HG03521 (cell line): ENCODE data around the gene IPO7.
"Not testable (repeated sequence)": the region's sequence is repeated elsewhere in the genome, so short reads cannot be mapped to it uniquely, and the experiment has no call there.

Experiments used
- ATAC-seq: cut with Tn5 transposase; IDR thresholded peaks from one replicate; pipeline ENCODE4 v1.9.1; 2021; ENCODE audit warnings: mild to moderate bottlenecking, moderate library complexity; ENCODE audit not compliant: unreplicated experiment

Gene IPO7

DNA sequence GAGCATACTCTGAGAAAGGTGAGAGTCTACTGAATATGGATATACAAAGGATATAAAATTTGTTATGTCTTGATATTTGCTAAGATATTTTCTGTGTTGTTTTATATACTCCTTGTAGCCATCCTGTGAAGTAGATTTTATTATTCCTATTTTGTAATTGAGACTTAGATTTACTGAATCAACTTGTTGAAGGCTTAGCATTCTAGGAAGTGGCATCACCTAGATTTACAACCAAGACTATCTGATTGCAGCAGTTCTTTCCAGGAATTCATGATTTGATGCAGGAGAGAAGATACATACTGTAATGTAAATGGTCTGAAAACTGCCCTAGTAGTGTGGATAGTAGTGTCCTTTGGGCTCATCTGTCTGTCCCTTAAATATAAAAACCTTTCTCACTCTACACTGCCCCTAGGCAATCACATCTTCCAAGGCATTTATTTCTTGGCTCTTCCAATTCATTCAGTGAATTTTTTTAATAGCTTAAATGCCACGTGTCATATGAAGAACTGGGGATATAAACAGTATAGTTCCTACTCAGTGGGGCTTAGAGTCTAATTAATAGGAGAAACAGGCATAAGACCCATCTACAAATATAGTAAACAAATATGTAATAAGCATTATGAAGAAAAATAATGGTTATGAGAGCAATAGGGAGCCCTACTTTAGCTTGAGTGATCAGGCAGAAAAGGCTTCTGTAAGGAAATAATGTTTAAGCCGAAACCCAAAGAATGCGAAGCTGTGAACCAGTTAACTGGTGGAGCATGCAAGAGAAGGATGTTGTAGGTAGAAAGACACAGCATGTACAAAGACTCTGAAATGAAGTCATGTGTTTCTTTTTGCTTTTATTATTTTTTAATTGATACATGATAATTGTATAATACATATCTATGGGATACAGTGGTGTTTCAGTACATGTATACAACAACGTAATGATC is 13.6 kb downstream of the IPO7 start:
- no peak for ATAC-seq

DNA sequence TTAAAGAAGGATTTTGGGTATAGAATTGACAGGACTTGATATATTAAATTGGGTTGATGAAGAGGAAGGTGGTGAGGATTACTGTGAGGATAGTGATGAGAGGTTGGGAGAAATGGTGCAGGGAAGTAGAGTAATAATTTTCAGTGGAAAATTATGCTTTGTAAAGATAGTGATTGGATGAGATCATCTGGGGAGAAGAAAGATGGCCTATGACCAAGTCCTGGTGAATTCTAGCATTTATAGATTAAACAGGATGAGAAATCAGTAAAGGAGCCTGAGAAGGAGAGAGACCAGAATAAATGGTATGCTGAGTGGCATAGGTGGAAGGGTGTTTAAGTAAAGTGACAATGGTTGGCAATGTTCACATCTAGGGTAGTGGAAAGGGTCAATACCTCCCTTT is 15.0 kb downstream of the IPO7 start:
- ATAC-seq, result no peak

DNA sequence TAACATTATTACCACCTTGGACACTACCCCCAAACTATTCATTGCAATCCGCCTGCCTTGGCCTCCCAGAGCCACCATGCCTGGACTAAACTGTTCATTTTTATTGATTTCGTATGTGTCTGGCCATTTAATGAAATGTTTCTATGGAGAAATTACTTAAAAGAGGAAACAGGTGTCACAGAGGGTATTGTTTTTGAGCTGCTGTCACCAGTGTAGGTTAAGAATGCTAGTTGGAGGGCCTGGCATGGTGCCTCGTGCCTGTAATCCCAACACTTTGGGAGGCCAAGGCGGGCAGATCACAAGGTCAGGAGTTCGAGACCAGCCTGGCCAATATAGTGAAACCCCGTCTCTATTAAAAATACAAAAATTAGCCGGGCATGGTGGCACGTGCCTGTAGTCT is 17.4 kb downstream of the IPO7 start:
- not testable (repeated sequence) for ATAC-seq

DNA sequence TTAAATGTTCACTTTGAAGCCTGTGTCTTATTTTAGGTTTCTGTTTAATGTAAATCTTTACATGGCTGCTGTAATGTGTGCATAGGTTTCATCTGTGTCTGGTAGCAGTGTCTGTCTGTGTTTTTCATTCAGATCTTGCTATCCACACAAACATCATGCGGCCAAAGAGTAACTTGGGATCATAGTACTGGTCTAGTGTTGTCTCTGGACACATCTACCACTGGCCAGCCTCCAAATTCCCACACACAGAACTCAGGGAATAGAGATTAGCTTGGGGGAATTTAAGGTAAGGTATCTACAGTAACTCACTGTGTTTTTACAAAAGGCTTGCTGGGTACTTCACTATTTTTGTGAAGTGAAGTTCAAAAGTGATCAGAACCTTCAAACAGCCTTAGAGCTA is 44.3 kb downstream of the IPO7 start:
- no peak for ATAC-seq

DNA sequence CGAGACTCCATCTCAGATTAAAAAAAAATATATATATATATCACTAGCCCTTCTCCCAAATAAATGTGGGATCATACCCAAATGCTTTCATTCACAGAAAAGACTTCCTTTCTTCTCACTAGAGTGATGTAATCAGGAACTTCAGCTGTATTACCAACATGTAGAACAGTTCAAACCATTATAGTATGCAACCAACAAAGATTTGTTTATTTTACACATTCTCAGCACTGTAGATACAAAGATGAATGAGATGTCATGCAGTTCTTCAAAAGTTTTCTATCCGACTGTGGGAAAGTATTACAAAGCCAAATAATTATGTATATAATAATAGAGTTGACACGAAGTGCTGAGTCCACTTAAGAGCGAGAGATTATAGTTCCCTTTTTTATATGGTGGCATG is 54.2 kb downstream of the IPO7 start:
- no peak for ATAC-seq

DNA sequence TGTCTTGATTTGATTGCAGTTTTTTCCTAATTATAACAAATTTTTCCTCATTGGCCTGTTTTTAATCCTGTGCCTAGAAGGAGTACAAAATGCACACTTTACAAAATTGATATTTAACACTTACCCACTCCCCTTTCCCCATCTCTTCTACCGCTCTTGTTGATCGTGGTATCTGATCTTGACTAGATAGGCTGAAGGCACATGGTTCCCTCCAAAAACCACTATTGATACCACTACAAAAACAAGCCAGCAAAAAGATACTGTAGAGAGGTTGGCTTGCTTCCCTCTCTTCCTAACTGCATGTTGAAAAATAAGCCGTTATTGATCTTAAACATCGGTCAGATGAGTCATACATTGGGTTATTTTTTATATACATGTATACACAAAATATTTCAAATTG is 61.8 kb downstream of the IPO7 start:
- ATAC-seq, result no peak

DNA sequence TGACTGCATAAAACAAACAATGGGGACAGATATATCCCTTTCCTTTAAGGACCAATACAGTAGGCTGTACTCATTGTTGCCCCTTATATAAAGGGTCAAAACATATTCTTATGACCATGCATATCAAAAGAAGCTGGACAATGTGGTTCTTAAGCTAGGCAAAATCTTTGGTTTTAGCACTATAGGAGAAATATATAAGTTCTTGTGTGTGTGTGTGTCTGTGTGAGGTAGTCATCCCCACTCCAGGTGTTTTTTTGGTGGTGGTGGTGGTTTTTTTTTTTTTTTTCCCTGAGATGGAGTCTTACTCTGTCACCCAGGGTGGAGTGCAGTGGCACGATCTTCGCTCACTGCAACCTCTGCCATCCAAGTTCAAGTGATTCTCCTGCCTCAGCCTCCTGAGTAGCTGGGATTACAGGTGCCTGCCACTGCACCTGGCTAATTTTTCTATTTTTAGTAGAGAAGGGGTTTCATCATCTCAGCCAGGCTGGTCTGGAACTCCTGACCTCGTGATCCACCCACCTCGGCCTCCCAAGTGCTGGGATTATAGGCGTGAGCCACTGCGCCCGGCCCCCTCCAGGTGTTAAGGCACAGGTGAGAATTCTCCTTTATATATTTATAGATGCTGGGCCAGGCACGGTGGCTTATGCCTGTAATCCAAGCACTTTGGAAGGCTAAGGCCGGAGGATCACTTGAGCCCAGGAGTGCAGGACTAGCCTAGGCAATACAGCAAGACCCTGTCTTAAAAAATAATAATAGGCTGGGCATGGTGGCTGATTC is 64.3 kb downstream of the IPO7 start:
- no peak for ATAC-seq

DNA sequence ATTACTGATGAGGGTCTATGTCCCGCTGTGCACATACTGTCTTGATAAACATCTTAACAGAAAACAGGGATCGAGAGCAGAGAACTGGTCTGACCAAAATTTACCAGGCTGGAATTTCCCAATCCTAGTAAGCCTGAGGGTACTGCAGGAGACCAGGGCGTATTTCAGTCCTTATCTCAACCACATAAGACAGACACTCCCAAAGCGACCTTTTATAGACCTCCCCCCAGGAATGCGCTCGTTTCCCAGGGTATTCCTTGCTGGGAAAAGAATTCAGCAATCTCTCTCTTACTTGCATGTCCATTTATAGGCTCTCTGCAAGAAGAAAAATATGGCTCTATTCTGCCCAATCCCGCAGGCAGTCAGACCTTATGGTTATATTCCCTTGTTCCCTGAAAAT is 67.6 kb downstream of the IPO7 start:
- ATAC-seq, result not testable (repeated sequence)

DNA sequence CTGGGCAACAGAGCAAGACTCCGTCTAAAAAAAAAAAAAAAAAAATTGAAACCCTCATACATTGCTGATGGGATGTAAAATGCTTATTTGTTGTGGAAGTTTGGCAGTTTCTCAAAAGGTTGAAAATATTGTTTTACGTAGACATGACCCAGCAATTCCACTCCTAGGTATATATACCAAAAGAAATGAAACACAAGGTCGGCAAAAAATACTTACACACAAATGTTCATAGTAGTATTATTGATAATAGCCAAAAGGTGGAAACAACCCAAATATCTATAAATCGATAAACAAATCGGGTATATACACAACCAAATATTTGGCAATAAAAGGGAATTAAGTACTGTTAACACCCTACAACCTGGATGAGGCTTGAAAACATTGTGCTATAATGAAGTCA is 71.3 kb downstream of the IPO7 start:
- ATAC-seq, result no peak

DNA sequence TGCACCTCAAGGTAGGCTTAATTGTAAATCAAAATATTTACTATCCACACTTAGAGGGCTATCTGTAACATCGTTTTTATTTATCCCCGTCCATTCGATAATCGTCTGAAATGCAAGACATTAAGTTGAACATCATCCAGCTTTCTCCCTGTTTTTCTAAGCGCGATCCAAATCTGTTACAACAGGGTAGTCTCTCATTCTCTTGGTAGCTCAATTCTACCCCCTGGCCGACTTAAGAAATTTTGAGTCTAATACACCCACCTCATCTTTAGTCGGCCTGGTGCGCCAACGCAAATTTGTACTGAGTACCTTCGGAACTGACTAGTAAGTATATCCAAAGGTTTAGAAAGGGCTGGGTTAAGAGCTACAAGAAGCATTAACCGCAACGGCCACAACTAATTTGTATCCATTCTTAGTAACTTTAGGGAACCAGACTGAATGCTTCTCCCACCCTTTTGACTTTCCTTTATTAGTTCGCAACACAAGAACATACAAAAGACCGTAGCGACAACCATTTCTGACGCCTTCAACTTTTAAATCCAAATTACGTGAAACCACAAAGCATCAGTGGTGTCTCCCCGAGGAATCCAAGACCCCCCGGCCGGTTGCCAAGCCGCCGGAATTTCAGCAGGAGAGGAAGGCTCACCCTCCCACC is 75.3 kb downstream of the IPO7 start:
- ATAC-seq, result no peak

DNA sequence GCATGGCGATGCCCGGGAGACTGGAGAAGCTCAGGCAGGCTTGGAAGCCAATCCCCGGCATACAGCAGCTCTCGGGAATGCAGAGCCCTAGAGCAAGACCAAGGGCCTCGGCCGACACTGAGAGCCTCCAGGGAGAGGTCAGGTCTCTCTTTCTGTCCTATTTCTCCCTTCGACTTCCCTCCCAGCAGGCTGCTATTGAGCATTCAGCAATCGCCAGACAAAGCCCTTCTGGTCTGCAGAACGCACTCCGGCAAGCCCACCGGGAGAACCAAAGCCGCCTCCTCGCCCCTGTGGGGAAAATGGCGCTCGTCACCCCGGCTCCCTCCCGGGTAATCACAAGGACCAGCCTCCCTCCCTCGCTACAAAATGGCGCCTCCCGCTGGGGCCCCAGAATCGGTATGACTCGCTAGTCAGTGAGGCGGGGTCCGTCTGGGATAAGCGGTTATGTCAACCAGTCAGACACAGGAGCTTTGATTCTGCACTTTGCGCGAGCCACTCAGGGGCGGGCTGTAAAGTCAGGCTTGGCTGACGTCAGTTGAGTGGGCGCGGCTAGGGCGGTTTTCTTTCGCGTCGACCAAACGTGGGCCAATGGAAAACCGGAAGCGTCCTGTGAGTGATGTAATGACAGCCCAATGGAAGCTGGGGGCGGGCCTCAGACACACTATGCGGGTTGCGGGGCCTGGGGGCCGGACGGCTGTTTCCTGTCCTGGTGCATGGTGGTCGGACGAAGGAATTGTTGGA is 76.0 kb downstream of the IPO7 start, which contains the start of gene ZNF143:
TSS of gene ZNF143 (plus strand) at position 691 of the 741 bp plus-strand sequence. CDS start 10,297 bp downstream, outside the sequence.
- peak; percentile 83 for ATAC-seq

DNA sequence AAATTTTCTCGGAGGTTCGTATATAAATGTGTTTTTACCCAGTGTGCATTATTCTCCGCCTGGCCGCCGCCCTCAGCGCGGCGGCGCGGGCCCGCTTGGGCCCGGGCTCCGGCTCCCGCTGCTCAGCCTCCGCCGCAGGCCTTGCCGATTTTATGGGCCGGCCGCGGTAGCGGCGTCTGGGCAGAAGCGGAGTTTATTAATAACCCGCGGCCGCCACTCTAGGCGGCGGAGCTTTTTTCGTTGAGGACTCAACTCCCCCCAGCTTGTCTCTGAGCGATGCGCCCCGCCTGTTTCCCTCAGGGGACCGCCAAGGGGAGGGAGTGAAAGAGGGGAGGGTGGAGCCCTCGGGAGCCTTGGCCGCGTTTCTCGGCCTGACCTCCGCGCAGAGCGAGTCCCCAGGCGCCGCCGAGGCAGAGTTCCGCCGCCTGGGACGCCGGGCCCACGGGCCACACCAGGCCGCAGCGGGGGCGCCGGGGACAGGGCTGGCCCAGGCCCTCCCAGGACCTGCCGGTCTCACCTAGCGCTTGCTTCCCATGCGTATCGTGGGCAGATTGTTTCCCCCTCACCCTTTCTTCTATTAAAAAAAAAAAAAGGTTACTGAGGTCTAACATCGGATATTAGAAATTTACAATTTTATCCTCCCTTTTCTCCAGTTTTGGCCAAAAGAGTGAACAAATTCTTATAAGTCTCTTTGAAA is 76.8 kb downstream of the IPO7 start:
- peak; percentile 44 for ATAC-seq

DNA sequence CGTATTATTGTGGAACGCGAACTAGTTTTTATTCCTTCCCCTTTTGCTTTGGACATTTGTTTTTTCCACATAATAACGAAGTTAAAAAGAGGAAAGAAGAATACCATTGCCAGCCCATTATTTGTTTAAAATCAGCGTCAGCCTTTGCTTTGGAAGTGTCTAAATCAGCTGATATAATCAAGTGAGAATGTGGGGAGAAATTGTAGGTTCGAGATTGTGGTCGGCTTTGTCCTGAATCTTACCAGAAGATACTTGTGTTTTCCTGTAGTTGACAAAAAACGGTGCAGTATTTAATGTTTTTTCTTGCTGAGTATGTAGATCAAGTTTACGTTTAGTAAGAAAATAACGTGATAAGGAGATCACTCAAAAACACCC is 77.3 kb downstream of the IPO7 start:
- ATAC-seq, result no peak

DNA sequence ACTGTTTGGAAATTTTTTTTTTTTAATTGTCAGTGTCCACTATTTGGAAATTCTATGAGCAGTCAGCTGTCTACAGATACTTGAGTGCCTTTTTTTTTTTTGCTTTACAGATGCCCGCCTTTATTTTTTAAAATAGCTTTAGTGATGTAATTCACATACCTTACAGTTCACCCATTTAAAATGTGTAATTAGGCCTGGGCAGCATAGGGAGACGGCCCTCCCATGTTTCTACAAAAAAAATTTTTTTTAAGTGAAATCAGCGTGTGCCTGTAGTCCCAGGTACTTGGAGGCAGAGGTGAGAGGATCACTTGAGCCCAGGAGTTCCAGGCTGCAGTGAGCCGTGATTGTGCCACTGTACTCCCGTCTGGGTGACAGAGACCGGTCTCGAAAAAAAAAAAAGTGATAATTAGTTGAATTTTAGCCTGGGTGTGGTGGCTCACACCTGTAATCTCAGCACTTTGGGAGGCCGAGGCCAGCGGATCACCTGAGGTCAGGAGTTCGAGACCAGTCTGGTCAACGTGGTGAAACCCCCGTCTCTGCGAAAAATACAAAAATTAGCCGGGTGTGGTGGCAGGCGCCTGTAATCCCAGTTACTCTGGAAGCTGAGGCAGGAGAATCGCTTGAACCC is 77.8 kb downstream of the IPO7 start:
- no peak for ATAC-seq

DNA sequence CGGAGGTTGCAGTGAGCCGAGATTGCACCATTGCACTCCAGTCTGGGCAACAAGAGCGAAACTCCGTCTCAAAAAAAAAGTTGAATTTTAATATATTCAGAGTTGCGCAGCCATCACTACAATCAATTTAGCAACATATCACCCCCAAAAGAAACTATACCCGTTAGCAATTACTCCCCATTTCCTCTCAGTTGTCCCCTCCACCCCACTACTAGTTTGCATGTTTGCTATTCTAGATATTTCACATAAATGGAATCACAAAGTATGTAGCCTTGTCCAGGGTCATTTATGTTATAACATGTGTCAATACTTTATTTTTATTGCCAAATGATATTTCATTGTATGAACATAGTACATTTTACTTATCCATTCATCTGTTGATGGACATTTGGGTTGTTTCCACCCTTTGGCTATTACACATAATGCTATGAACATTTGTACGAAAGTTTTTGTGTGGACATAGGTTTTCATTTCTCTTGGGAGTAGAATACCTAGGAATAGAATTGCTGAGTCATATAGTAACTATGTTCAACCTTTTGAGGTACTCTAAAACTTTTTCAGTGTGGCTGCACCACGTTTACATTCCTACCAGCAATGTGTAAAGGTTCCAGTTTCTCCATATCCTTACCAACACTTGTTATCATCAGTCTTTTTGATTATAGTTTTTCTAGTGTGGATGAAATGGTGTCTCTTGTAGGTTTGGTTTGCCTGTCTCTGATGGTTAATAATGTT is 78.5 kb downstream of the IPO7 start:
- ATAC-seq, result no peak

DNA sequence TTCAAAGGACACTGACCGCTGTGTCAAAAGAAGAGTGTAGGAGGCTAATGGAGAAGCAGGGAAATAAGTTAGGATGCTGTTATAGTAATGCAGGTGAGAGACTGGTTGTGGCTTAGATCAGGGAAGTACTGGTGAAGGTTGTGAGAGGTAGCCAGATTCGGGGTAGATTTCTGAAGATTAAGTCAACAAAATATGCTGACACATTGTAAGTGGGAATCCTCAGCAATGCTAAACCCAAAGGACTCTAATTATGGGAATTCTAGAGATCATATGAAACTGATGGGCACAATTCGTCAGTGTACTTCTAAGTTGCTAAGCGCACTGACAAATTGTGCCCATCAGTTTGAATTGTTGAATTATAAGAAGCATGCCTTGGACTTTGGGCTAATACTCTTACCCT is 86.3 kb downstream of the IPO7 start:
- ATAC-seq, result no peak

DNA sequence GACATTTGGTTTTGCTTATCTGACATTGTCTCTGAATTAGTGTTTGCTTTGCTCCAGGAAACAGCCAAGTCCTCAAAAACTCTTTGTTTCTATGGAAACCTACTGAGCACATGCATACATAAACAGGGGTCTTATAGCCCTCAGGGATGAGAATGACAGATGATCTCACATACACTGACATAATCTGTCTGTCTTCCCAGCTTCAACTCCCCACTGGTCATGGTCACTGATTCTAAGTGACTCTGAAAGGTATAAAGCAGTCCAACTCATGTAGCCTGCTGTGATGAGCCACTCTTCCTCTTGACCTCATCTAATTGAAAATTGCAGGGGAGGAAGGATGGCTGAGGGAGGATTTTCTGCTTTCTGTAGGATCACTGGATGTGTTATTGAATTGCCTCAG is 89.0 kb downstream of the IPO7 start:
- no peak for ATAC-seq

DNA sequence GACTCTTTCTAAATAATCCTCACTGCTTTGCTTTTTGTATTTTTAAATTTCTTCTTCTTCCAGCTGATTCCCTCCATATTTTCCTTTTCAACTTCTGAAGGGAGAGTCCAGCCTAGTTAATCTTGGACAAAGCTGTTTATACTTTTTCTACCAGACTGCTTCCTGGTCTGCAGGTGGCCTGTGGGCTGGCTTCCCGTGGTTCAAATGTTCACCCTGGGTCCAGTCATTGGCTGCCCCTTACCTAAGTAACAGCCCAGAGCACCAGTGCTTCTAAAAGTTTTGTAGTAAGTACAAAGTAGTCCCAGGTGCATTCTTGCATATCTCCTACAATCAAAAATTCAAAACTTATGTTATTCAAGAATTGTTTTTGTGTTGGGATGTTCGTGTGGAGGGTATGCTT is 95.4 kb downstream of the IPO7 start:
- ATAC-seq, result no peak
